IMR-90 (cell line): ENCODE results near the gene MTHFD2L. TPM values are rescaled to one million over a fixed set of nuclear protein-coding genes. Genes with fewer than 3 reads are reported as not detected.
A peak's percentile ranks its signal among the peaks of the same experiment; 100 is the strongest.

Experiments
- ATAC-seq: fragments of 200-7000 bp; cut with Tn5 transposase; 2 replicates; pipeline ENCODE4 v1.9.1; 2020; ENCODE audit warnings: low read depth, mild to moderate bottlenecking, moderate library complexity
- BruUV-seq: library from RNA; stranded (reverse); fragments of 400-500 nt; replicated peaks from 2 replicates; lab custom pipeline; 2021; lab: Mats Ljungman, UMichigan
- CTCF ChIA-PET: fragments of 300-600 bp; formaldehyde crosslinking; extraction: SDS; loops from one replicate; lab custom pipeline; 2021; ENCODE audit warnings: antibody characterized with exemption; lab: Yijun Ruan, JAX
- POLR2A ChIA-PET: fragments of 300-600 bp; sonication (Branson Sonifier 250); formaldehyde crosslinking; loops from one replicate; lab custom pipeline; 2022; ENCODE audit warnings: antibody characterized with exemption; ENCODE audit not compliant: unreplicated experiment; lab: Charles Lee
- DNase-seq: peaks from one replicate; pipeline ENCODE4 v3.0.0; 2013
- H2AFZ ChIP-seq: replicated peaks from 2 replicates; pipeline ENCODE3; 2013; ENCODE audit warnings: low read length, mild to moderate bottlenecking; ENCODE audit not compliant: poor library complexity
- H2AK5ac ChIP-seq: 2 replicates; pipeline ENCODE4 v1.6.1; 2013; ENCODE audit warnings: low read depth, low read length, inconsistent platforms
- H2AK9ac ChIP-seq: replicated peaks from 2 replicates; pipeline ENCODE3; 2013; ENCODE audit warnings: mild to moderate bottlenecking, low read depth, low read length, moderate library complexity; ENCODE audit not compliant: poor library complexity
- H2BK120ac ChIP-seq: 2 replicates; pipeline ENCODE4 v1.6.1; 2013; ENCODE audit warnings: low read depth, low read length, inconsistent platforms
- H2BK15ac ChIP-seq: 3 replicates; pipeline ENCODE4 v1.6.1; 2013; ENCODE audit warnings: low read depth, low read length, inconsistent platforms
- H2BK20ac ChIP-seq: 2 replicates; pipeline ENCODE4 v1.6.1; 2013; ENCODE audit warnings: low read depth, mild to moderate bottlenecking, inconsistent platforms, low read length, moderate library complexity
- H2BK5ac ChIP-seq: 2 replicates; pipeline ENCODE4 v1.6.1; 2013; ENCODE audit warnings: mild to moderate bottlenecking, low read depth, low read length, inconsistent platforms; ENCODE audit not compliant: poor library complexity, severe bottlenecking
- H3K14ac ChIP-seq: replicated peaks from 2 replicates; pipeline ENCODE4 v1.6.1; 2013; ENCODE audit warnings: low read depth, low read length, inconsistent platforms
- H3K18ac ChIP-seq: 2 replicates; pipeline ENCODE4 v1.6.1; 2013; ENCODE audit warnings: low read depth, low read length, control low read depth
- H3K23ac ChIP-seq: 2 replicates; pipeline ENCODE4 v1.6.1; 2013; ENCODE audit warnings: low read depth, low read length, inconsistent platforms
- H3K27ac ChIP-seq: 2 replicates; pipeline ENCODE4 v1.5.1; 2013; ENCODE audit warnings: mild to moderate bottlenecking, control low read depth, low read length; ENCODE audit not compliant: insufficient read depth
- H3K27me3 ChIP-seq: 2 replicates; pipeline ENCODE4 v1.6.1; 2013; ENCODE audit warnings: low read length; ENCODE audit not compliant: control insufficient read depth, insufficient read depth
- H3K36me3 ChIP-seq: 2 replicates; pipeline ENCODE4 v1.6.1; 2013; ENCODE audit warnings: low read length, mixed read lengths; ENCODE audit not compliant: control insufficient read depth, insufficient read depth
- H3K4ac ChIP-seq: 2 replicates; pipeline ENCODE4 v1.6.1; 2013; ENCODE audit warnings: low read depth, low read length, inconsistent platforms
- H3K4me1 ChIP-seq: 2 replicates; pipeline ENCODE4 v1.6.1; 2013; ENCODE audit warnings: low read length, mixed read lengths; ENCODE audit not compliant: control insufficient read depth, insufficient read depth
- H3K4me2 ChIP-seq: 2 replicates; pipeline ENCODE4 v1.6.1; 2013; ENCODE audit warnings: low read depth, mild to moderate bottlenecking, control low read depth, low read length, moderate library complexity
- H3K4me3 ChIP-seq: 2 replicates; pipeline ENCODE4 v1.5.1; 2013; ENCODE audit warnings: low read depth, mild to moderate bottlenecking, control low read depth, low read length, moderate library complexity; ENCODE audit not compliant: insufficient read depth
- H3K56ac ChIP-seq: 2 replicates; pipeline ENCODE4 v1.6.1; 2013; ENCODE audit warnings: low read length, inconsistent platforms; ENCODE audit not compliant: insufficient read depth; ENCODE audit errors: extremely low read depth
- H3K79me1 ChIP-seq, 2 experiments: 2 replicates each; pipeline ENCODE4 v1.6.1; 2013; ENCODE audit warnings: low read length in 2 of 2, inconsistent platforms in 1 of 2, low read depth in 1 of 2
- H3K9ac ChIP-seq: 2 replicates; pipeline ENCODE4 v1.6.1; 2013; ENCODE audit warnings: low read depth, low read length, control low read depth
- H3K9me1 ChIP-seq: 2 replicates; pipeline ENCODE4 v1.6.1; 2013; ENCODE audit warnings: low read length, inconsistent platforms; ENCODE audit not compliant: insufficient read depth
- H3K9me3 ChIP-seq: 2 replicates; pipeline ENCODE4 v1.6.1; 2013; ENCODE audit warnings: low read length; ENCODE audit not compliant: control insufficient read depth, insufficient read depth
- H4K20me1 ChIP-seq: 2 replicates; pipeline ENCODE4 v1.6.1; 2013; ENCODE audit warnings: low read length, inconsistent platforms; ENCODE audit not compliant: insufficient read depth
- H4K5ac ChIP-seq: 2 replicates; pipeline ENCODE4 v1.6.1; 2013; ENCODE audit warnings: mild to moderate bottlenecking, low read depth, low read length, control low read depth
- H4K8ac ChIP-seq, 2 experiments: 2 replicates each; pipeline ENCODE4 v1.6.1; 2013; ENCODE audit warnings: low read depth in 2 of 2, low read length in 2 of 2, control low read depth in 1 of 2, inconsistent platforms in 1 of 2
- H4K91ac ChIP-seq: 2 replicates; pipeline ENCODE4 v1.6.1; 2013; ENCODE audit warnings: low read depth, low read length, inconsistent platforms; ENCODE audit not compliant: insufficient read depth
- CEBPB ChIP-seq: IDR thresholded peaks from 2 replicates; pipeline ENCODE4 v1.6.1; 2012; ENCODE audit warnings: low read depth, low read length, improper control_type of control experiment
- MAFK ChIP-seq: IDR thresholded peaks from 2 replicates; pipeline ENCODE4 v1.6.1; 2012; ENCODE audit warnings: low read depth, low read length, improper control_type of control experiment
- MAZ ChIP-seq: IDR thresholded peaks from 2 replicates; pipeline ENCODE4 v1.6.1; 2012; ENCODE audit warnings: low read depth, mild to moderate bottlenecking, low read length, improper control_type of control experiment, moderate library complexity, borderline replicate concordance
- WGBS, 2 experiments: methylation state at CpG; one replicate each; pipeline versions ENCODE4 v1.1.5 to v1.1.7; 2013; ENCODE audit warnings: missing lambda C conversion rate in 2 of 2; ENCODE audit not compliant: insufficient read length in 1 of 2; ENCODE audit errors: extremely low coverage in 2 of 2; 5-methylcytosine and 5-hydroxymethylcytosine counted together
- dilution Hi-C: fragments of 300-500 bp; cut with HindIII; formaldehyde crosslinking; loops from one replicate; pipeline ENCODE4 v1.14.3; 2018; ENCODE audit warnings: low sequenced_read_pairs; ENCODE audit not compliant: unreplicated experiment
- in situ Hi-C: fragments of 300-500 bp; cut with MboI; formaldehyde crosslinking; loops from 3 replicates; pipeline ENCODE4 v1.14.3; 2019; ENCODE audit warnings: low sequenced_read_pairs, inconsistent platforms, mixed read lengths
- intact Hi-C: fragments of 100-400 bp; cut with micrococcal nuclease; formaldehyde crosslinking; loops from 2 replicates; pipeline ENCODE4 v1.10.0; 2022
- polyA plus RNA-seq, 3 experiments: library from polyadenylated mRNA; depleted of rRNA; stranded (reverse); fragments of >200 nt; gene quantifications; 2 replicates each; pipeline ENCODE4 v1.2.3, GENCODE V29; 2012; ENCODE audit warnings: low replicate concordance in 1 of 3
- total RNA-seq: library from RNA; depleted of rRNA; stranded (reverse); fragments of >200 nt; gene quantifications from 2 replicates; pipeline ENCODE4 v1.2.3, GENCODE V29; 2012
- TF ChIP-seq, protein P1 (sequence below): fragments of 150-350 bp; IDR thresholded peaks from 2 replicates; pipeline ENCODE4 v1.6.1; 2017; ENCODE audit warnings: mild to moderate bottlenecking, antibody characterized with exemption, low read length, low read depth
- TF ChIP-seq, protein P2 (sequence below): fragments of 150-350 bp; IDR thresholded peaks from 2 replicates; pipeline ENCODE4 v1.6.1; 2016; ENCODE audit warnings: low read depth, mild to moderate bottlenecking, low read length, moderate library complexity, borderline replicate concordance

MTHFD2L gene
- total and polyA plus RNA-seq, 2 of the 4 experiments (the other 2 are of a cell fraction), result 2.8 to 4.3 TPM

DNA sequence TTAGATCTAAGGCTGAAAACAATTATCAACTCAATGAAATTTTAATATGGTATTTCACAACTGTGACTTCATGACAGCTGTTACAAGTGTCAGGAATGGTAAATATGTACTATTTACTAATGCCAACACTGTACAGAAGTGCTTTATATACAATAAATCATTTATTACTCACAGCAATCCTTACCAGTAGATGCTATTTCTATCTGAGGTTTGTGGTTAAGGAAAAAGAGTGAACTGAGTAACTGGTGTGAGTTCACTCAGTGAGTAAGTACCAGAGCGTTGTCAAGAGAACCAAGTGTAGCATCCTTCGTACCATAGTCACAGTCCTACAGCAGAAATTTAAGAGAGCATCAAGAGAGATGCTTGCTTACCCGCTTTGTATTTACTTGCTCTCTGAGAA lies 23.3 kb downstream of the MTHFD2L start:
- Histone ChIP-seq H3K27me3 (no peaks in the 10 kb centered on the region), H3K36me3 (no peaks in the 10 kb centered on the region), H2BK120ac (no peak overlapping the region), H4K91ac (no peak overlapping the region), H2BK15ac (no peak overlapping the region), H3K27ac (no peak overlapping the region), H2AFZ (no peak overlapping the region), H3K18ac (no peak overlapping the region), H2AK9ac (no peak overlapping the region), H3K9me3 (no peaks in the 10 kb centered on the region), H2AK5ac (no peak overlapping the region), H2BK20ac (no peak overlapping the region), H3K4me1 (no peaks in the 10 kb centered on the region), H4K20me1 (no peaks in the 10 kb centered on the region), H3K9ac (no peak overlapping the region), H3K14ac (0 out of 2 replicates have a peak overlapping the region, but pooled peaks have one; percentile 51), H3K4ac (no peak overlapping the region), H3K4me2 (no peak overlapping the region), H4K5ac (no peak overlapping the region), H3K79me1 (no peaks in the 10 kb centered on the region), H3K9me1 (no peaks in the 10 kb centered on the region), H3K23ac (peak overlapping the region; percentile 49; the same call in 1 of the 2 replicates), H3K56ac (no peak overlapping the region), H3K4me3 (no peak overlapping the region), H2BK5ac (no peak overlapping the region), H4K8ac (no peak overlapping the region)
- DNase-seq, result peak; percentile 49
- CTCF ChIA-PET, result interaction anchor here (0.6 kb wide), 1 partner anchor 527 kb away, joined by 3 read pairs; no protein-coding TSS in a partner anchor
- POLR2A ChIA-PET, result no interaction called here
- in situ Hi-C loops, result no loop called here
- ATAC-seq, result peak; percentile 11; the same call in 1 of the 2 replicates
- dilution Hi-C loops, result no loop called here
- WGBS, 2 experiments, result no CpG with 5 or more reads among the region's 3 CpGs
- BruUV-seq, result no TSS peak
- intact Hi-C loops, result no loop called here
- TF ChIP-seq MAFK (no peak), CEBPB (0 out of 2 replicates have a peak, but pooled peaks have one; percentile 23), MAZ (no peak)
- TF ChIP-seq, protein P1, sequence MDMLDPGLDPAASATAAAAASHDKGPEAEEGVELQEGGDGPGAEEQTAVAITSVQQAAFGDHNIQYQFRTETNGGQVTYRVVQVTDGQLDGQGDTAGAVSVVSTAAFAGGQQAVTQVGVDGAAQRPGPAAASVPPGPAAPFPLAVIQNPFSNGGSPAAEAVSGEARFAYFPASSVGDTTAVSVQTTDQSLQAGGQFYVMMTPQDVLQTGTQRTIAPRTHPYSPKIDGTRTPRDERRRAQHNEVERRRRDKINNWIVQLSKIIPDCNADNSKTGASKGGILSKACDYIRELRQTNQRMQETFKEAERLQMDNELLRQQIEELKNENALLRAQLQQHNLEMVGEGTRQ, result no peak
- TF ChIP-seq, protein P2, sequence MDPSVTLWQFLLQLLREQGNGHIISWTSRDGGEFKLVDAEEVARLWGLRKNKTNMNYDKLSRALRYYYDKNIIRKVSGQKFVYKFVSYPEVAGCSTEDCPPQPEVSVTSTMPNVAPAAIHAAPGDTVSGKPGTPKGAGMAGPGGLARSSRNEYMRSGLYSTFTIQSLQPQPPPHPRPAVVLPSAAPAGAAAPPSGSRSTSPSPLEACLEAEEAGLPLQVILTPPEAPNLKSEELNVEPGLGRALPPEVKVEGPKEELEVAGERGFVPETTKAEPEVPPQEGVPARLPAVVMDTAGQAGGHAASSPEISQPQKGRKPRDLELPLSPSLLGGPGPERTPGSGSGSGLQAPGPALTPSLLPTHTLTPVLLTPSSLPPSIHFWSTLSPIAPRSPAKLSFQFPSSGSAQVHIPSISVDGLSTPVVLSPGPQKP, result no peak
